Stimulated activated CD4-positive, alpha-beta T cell treated with anti-CD3 and anti-CD28 coated beads, Interleukin-1b, Interleukin-23, amount 100 ng/mL, for 4 hours (primary cell): ENCODE measurements around the gene ITGA2.

Experiments
- DNase-seq, 2 donors: peaks; one replicate each; pipeline ENCODE4 v3.0.0-alpha.2; 2020; ENCODE audit warnings: low read depth in 2 of 2

The ITGA2 gene

GRCh38 chr5:53055365-53055764 lies 66.2 kb downstream of the ITGA2 start:
- no peak for DNase-seq

GRCh38 chr5:53059281-53059680 lies 70.1 kb downstream of the ITGA2 start:
- no peak for DNase-seq

- no peak for DNase-seq
These were observed 74.0 kb downstream of the ITGA2 start for GRCh38 chr5:53063176-53063575.

DNA sequence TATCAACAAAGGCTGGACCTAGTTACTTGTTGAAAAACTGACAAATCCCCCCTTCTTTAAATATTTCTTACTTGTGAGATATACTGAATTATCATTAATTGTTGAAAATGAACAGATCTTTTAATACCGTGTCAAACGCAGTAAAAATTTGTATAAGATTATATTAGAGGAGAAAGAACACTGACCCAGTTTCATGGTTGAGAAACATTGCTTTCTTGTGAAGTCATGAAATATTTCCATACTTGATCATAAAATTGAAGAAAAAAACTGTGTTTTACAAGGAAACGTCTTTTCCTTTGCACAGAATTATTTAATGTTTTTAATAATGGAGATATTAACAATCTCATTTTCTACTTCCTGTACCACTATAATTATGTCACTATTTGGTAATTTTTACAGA lies 74.6 kb downstream of the ITGA2 start:
- DNase-seq = no peak

DNA sequence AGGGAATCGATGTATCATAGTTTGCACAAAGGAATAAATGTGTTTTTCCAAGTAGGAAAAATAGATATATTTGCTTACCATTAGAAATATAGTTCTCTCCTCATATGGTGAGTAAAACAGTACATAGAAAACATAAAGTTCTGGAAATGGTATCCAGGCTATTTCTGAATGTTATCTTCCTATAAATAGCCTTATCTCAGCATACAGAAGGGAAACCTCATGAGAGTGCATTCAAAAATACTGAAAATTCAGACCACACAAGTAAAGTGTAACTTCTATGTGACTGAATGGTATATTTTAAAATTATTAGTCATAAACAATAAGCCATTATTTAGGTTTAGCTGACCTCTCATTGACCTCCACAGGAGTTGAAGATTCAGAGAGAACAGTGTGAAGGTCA lies 76.9 kb downstream of the ITGA2 start:
- DNase-seq = no peak

GRCh38 chr5:53067641-53068040 lies 78.5 kb downstream of the ITGA2 start:
- DNase-seq = no peak

DNA sequence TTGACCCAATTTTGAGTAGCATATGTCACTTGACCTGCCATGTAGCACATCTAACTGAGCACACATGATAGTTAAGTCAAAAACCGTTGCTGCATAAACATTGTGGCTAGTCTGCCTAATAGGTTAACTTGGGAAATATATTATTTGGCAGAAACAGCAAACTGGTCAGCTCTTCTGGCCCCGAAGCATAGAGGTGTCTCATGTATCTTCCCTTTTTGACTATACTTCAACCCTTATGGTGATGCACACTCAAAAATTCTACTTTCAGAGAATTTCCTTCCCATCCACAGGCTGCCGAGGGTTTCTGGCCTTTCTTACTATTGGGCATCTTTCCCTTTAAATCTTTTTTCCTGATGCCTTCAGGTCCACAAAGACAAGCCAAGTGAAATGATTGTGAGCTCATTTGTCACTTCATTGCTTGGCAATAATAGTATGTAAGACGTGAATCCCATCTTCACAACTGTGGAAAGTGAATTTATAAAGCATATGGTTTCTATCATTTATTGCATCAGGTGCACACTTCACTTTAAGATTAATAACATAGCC lies 79.2 kb downstream of the ITGA2 start:
- DNase-seq = no peak

GRCh38 chr5:53069626-53070025 lies 80.5 kb downstream of the ITGA2 start:
- DNase-seq = peak; percentile 21 to 22

DNA sequence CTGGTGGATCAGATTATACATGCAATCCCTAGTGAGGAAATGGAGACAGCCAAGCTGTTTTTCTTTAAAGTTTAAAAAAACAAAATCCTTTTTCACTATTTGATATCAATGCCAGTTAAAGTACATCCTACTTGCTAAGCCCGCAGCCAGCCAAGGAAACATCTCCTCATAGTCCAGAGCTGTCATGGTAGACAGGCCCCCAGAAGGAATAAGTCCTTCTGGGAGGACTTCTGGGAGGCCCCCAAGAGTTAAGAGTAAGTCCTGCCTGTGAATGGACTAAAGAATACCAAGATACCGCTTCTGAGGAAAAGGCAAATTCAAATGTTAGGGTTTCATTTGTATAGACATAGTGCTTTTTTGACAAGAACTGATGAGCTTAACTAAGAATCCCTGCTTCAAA lies 82.1 kb downstream of the ITGA2 start:
- DNase-seq = no peak

DNA sequence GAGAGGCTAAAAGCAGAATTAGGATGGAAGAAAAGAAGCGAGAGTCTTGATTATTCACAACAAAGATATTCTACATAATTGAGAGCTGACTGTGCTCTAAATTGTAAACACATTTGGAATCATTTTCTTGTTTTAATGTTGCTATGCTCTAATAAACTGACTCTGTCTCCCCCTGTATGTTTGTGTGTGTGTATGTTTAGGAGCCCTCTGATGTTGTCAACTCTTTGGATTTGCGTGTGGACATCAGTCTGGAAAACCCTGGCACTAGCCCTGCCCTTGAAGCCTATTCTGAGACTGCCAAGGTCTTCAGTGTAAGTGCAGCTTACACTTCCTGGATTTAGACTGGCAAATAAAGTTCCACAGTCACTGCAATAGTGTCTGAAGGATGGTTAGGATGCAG lies 82.6 kb downstream of the ITGA2 start:
- no peak for DNase-seq

DNA sequence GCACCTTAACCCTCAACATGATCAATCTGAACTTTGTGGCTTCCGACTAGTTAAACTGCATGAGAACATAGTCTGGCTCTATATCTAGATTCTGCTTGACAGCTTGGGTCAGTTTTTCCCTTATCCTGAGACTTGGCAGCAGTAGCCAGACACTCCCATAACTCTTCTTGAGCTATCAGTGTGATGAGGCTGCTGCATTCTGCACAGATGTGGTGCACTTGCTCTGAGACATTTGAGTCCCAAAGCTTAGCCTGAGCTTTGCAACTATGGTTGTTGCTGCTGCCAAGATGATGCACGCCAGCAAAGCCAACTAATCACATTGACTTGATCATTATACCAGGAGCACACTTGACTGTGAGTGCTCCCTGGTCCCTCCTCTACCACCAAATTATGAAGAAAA lies 84.2 kb downstream of the ITGA2 start:
- DNase-seq = no peak

- no peak for DNase-seq
These were observed 86.9 kb downstream of the ITGA2 start for GRCh38 chr5:53076014-53076583.

- no peak for DNase-seq
These were observed 91.1 kb downstream of the ITGA2 start for GRCh38 chr5:53080271-53080670.

GRCh38 chr5:53083927-53084326 lies 94.8 kb downstream of the ITGA2 start:
- no peak for DNase-seq

DNA sequence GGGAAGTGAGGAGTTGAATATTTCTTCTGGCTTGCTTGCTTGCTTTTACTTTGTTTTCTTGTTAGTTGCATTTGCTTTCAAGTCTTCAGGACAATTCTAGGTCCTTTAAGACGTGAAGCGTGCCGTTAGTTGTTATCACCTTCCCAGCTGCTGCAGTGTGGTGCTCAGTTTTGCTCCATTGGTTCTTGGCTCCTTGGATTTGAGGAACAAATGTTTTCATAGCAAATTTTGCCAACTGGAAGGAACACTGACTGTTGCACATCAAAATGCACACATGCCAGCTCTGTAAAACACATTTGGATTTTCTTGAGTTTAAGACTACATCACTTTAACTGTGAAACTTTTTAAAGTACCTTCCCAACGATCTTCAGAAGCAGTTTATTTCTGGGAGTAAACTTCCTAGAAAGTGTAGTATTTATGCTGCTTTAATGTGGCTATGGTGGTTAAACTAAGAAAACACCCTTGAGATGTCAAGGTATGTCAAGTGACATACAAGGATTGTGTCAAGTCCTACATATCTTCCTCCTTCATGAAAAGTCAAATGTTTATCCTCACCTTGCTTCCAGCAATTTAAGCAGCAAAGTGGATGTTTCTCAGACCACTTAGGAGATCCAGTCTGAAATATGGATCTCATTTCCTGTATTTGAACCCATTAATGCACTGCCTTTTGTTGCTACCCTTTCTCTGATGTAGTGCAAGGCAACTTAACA lies 95.5 kb downstream of the ITGA2 start:
- DNase-seq = no peak

- DNase-seq = no peak
These were observed 98.0 kb downstream of the ITGA2 start for GRCh38 chr5:53087171-53087570.

DNA sequence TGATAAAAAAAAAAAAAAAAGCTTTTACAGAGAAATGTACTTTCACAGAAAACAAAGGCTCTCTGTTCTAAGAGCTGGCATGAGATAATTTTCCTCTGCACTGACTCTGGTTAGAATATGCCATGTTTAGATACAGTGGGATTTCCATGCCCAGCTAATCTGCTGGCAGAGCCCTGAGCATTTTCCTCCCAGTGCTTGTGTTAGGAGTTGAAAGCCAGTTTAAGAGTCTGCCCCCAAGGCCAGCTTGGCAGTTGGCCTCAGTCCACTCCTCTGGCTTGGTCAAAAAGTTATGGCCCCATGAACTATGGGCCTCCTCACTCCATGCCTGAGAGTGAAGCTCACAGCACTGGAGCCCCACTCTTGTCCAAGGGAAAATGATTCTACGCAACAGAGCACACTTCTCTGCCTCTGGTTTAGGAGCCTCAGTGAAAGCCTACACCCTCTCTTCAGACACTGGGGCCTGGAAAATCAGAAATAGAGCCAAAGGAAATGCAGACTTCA lies 98.5 kb downstream of the ITGA2 start:
- no peak for DNase-seq

- DNase-seq = no peak
These were observed 100.4 kb downstream of the ITGA2 start for GRCh38 chr5:53089481-53089991.

GRCh38 chr5:53090229-53090628 lies 101.1 kb downstream of the ITGA2 start:
- no peak for DNase-seq

GRCh38 chr5:53091289-53091688 lies 102.1 kb downstream of the ITGA2 start:
- DNase-seq = no peak

DNA sequence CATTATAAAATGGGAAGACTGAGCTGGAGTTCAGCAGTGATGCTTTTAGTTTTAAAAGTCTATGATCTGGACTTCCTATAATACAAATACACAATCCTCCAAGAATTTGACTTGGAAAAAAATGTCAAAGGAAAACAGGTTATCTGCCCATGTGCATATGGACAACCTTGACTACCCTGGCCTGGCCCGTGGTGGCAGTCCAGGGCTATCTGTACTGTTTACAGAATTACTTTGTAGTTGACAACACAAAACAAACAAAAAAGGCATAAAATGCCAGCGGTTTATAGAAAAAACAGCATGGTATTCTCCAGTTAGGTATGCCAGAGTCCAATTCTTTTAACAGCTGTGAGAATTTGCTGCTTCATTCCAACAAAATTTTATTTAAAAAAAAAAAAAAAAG lies 103.1 kb downstream of the ITGA2 start:
- DNase-seq = no peak

DNA sequence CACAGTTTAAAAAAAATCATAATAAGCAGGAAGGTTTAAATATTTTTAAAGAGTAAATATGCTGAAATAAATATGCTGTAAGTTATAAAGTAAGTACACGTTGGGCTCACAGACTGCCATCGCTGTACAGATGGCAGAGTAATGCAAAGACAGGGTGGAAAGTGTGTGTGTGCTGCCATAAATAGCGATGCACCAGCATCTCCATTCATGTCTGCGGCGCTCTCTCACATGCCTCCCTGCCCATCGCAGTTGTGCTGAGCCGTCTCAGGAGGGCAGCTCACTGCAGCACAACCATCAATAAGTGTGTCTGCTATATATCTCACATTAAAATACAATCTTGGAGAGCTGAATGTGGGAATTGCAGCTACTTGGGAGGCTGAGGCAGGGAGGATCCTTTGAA lies 106.1 kb downstream of the ITGA2 start:
- no peak for DNase-seq

DNA sequence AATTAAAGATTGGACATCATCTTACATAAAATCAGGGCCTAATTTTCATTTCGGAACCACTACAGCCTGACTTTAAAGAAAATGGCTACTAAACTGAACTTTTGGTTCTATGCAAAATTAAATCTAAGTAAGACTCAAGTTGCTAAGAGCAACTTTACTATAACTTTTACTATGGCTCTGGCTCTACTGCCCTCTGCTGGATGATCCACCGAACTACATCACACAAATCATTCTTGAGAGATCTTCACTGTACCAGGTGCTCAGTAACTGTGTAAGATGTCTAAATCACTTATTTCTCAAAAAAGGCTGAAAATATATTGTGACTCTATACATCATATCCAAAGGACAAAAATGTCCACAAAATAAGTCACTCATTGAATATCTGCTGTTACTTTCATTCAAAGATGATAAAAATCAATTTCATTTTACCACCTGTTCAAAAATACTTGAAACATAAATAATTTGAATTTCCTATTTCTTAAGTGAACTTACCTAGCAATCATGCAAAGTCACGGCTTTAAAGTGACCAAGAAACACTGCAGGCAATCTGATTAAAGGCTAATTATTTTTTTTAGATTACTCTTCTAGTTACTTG lies 106.9 kb downstream of the ITGA2 start:
- DNase-seq = peak; percentile 27 to 66
